Caco-2 (cell line): Measurements from ENCODE around the gene ZNF157. TPM values are rescaled to one million over a fixed set of nuclear protein-coding genes. Genes with fewer than 3 reads are reported as not detected.
A peak's percentile ranks its signal among the peaks of the same experiment; 100 is the strongest.

Experiments used
- BruUV-seq: library from RNA; stranded (reverse); fragments of 400-500 nt; replicated peaks from 2 replicates; lab custom pipeline; 2021; lab: Mats Ljungman, UMichigan
- CTCF ChIA-PET: fragments of 300-600 bp; sonication (Branson Sonifier 250); formaldehyde crosslinking; loops from one replicate; lab custom pipeline; 2022; ENCODE audit warnings: antibody characterized with exemption; lab: Charles Lee
- POLR2A ChIA-PET: fragments of 300-600 bp; sonication (Branson Sonifier 250); formaldehyde crosslinking; loops from one replicate; lab custom pipeline; 2022; ENCODE audit warnings: antibody characterized with exemption; lab: Charles Lee
- DNase-seq, 2 experiments: peaks; one replicate each; pipeline versions ENCODE4 v3.0.0 to v3.0.0-alpha.2; 2020 to 2022
- H3K27me3 ChIP-seq: replicated peaks from 2 replicates; pipeline ENCODE4 v1.6.0; 2011; ENCODE audit warnings: low read length; ENCODE audit not compliant: control insufficient read depth, insufficient read depth
- H3K36me3 ChIP-seq: 2 replicates; pipeline ENCODE4 v1.5.1; 2011; ENCODE audit warnings: low read length; ENCODE audit not compliant: control insufficient read depth, insufficient read depth
- H3K4me1 ChIP-seq: fragments of 250-450 bp; sonication (Bioruptor Pico); 2 replicates; pipeline ENCODE4 v1.5.1; 2020; ENCODE audit warnings: mild to moderate bottlenecking
- H3K4me3 ChIP-seq: 2 replicates; pipeline ENCODE4 v1.5.1; 2011; ENCODE audit warnings: low read depth, mild to moderate bottlenecking, control low read depth, low read length
- H3K9me3 ChIP-seq: fragments of 250-450 bp; sonication (Bioruptor Pico); 2 replicates; pipeline ENCODE4 v1.5.1; 2020; ENCODE audit warnings: mild to moderate bottlenecking, moderate library complexity
- H3K27ac Mint-ChIP-seq: one replicate; pipeline ENCODE4 v1.8.0; 2022; ENCODE audit warnings: mixed read lengths; ENCODE audit not compliant: unreplicated experiment
- H3K27me3 Mint-ChIP-seq: one replicate; pipeline ENCODE4 v1.8.0; 2022; ENCODE audit warnings: mixed read lengths; ENCODE audit not compliant: insufficient read depth, unreplicated experiment
- H3K36me3 Mint-ChIP-seq: one replicate; pipeline ENCODE4 v1.8.0; 2022; ENCODE audit warnings: mild to moderate bottlenecking, mixed read lengths; ENCODE audit not compliant: insufficient read depth, unreplicated experiment
- H3K4me1 Mint-ChIP-seq: one replicate; pipeline ENCODE4 v1.8.0; 2022; ENCODE audit warnings: low read depth, mixed read lengths; ENCODE audit not compliant: unreplicated experiment
- H3K4me3 Mint-ChIP-seq: one replicate; pipeline ENCODE4 v1.8.0; 2022; ENCODE audit warnings: mild to moderate bottlenecking, moderate library complexity, mixed read lengths; ENCODE audit not compliant: unreplicated experiment
- H3K9me3 Mint-ChIP-seq: one replicate; pipeline ENCODE4 v1.8.0; 2022; ENCODE audit warnings: mixed read lengths; ENCODE audit not compliant: unreplicated experiment
- intact Hi-C: fragments of 100-400 bp; cut with micrococcal nuclease; formaldehyde crosslinking; loops from one replicate; pipeline ENCODE4 v1.10.0; 2022; ENCODE audit not compliant: unreplicated experiment
- total RNA-seq: library from RNA; stranded (reverse); gene quantifications from 2 replicates; pipeline ENCODE4 v1.2.3, GENCODE V29; 2022
- TF ChIP-seq, protein P1 (sequence below), 2 experiments: fragments of 200-600 bp in 1 of 2; IDR thresholded peaks; 1 replicate in 1 of 2; 2 replicates in 1 of 2; pipeline versions ENCODE4 v1.5.1 to v1.8.0; 2011 to 2022; ENCODE audit warnings: antibody characterized with exemption in 1 of 2, control low read depth in 1 of 2, inconsistent platforms in 1 of 2, low read depth in 1 of 2, low read length in 1 of 2, mild to moderate bottlenecking in 1 of 2, moderate library complexity in 1 of 2; ENCODE audit not compliant: insufficient read depth in 1 of 2, severe bottlenecking in 1 of 2, unreplicated experiment in 1 of 2

Gene ZNF157
- total RNA-seq, 1 experiment from 2014 or later, result not detected

- ChIA-PET CTCF (interaction anchor here (0.6 to 1.6 kb wide), 4 partner anchors 72 to 328 kb away, joined by 3 to 9 read pairs (median 4); no protein-coding TSS in a partner anchor), POLR2A (no interaction called here)
- H3K36me3 ChIP-seq, result no peaks in the 10 kb centered on the region
- Mint-ChIP-seq H3K36me3 (no peaks in the 10 kb centered on the region), H3K4me1 (no peaks in the 10 kb centered on the region), H3K9me3 (no peaks in the 10 kb centered on the region), H3K4me3 (no peak overlapping the region), H3K27ac (no peak overlapping the region), H3K27me3 (no peaks in the 10 kb centered on the region)
- intact Hi-C loops, result loop anchor here (1.0 to 5.0 kb wide), 3 partner anchors 138 to 191 kb away; partner anchors contain the start of genes CDK16 and UBA1
- no peaks in the 10 kb centered on the region for H3K27me3 ChIP-seq
- H3K4me3 ChIP-seq, result no peak overlapping the region
- no TSS peak for BruUV-seq
- H3K4me1 ChIP-seq, result no peaks in the 10 kb centered on the region
- no peaks in the 10 kb centered on the region for H3K9me3 ChIP-seq
- TF ChIP-seq, protein P1, sequence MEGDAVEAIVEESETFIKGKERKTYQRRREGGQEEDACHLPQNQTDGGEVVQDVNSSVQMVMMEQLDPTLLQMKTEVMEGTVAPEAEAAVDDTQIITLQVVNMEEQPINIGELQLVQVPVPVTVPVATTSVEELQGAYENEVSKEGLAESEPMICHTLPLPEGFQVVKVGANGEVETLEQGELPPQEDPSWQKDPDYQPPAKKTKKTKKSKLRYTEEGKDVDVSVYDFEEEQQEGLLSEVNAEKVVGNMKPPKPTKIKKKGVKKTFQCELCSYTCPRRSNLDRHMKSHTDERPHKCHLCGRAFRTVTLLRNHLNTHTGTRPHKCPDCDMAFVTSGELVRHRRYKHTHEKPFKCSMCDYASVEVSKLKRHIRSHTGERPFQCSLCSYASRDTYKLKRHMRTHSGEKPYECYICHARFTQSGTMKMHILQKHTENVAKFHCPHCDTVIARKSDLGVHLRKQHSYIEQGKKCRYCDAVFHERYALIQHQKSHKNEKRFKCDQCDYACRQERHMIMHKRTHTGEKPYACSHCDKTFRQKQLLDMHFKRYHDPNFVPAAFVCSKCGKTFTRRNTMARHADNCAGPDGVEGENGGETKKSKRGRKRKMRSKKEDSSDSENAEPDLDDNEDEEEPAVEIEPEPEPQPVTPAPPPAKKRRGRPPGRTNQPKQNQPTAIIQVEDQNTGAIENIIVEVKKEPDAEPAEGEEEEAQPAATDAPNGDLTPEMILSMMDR (IDR thresholded peaks at IDR 0.05; ENCODE audit: insufficient read depth in 1 of 2, low read depth in 1 of 2, low read length in 1 of 2, severe bottlenecking in 1 of 2, unreplicated experiment in 1 of 2), result peak; percentile 48 to 56
- peak; percentile 40 to 59 for DNase-seq
Measured at GRCh38 chrX:47384502-47384901, 14.1 kb downstream of the ZNF157 start.

DNA sequence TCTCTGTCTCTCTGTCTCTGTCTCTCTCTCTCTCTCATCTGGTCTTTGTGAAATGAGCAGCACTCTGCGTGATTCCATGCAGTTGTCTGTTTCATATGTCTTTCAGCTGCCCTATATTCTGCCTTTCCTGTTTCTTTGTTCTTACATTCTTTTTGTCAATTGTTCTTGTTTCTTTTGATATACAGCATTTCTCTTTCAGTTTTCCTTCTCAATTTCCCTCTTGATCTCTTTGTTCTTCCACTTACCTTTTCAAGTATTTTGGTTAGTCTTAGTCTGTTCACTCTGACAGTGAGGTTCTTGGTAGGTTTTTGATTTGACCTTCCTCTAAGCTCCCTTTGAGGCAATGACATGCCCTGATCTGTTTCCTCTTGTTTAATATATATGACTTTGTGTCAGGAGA lies 20.4 kb downstream of the ZNF157 start:
- Histone ChIP-seq H3K36me3 (no peaks in the 10 kb centered on the region), H3K4me1 (no peaks in the 10 kb centered on the region), H3K4me3 (no peak overlapping the region), H3K9me3 (no peaks in the 10 kb centered on the region), H3K27me3 (no peaks in the 10 kb centered on the region)
- H3K4me3 Mint-ChIP-seq, result no peak overlapping the region
- TF ChIP-seq, protein P1 (IDR thresholded peaks at IDR 0.05; ENCODE audit: insufficient read depth in 1 of 2, low read depth in 1 of 2, low read length in 1 of 2, severe bottlenecking in 1 of 2, unreplicated experiment in 1 of 2), result no peak
- H3K9me3 Mint-ChIP-seq, result no peaks in the 10 kb centered on the region
- ChIA-PET POLR2A (no interaction called here), CTCF (no interaction called here)
- no peaks in the 10 kb centered on the region for H3K36me3 Mint-ChIP-seq
- H3K27me3 Mint-ChIP-seq, result peaks cover 4% of the 10 kb centered on the region
- no peak overlapping the region for H3K27ac Mint-ChIP-seq
- intact Hi-C loops, result no loop called here
- no peaks in the 10 kb centered on the region for H3K4me1 Mint-ChIP-seq
- DNase-seq, result no peak
- BruUV-seq, result no TSS peak

DNA sequence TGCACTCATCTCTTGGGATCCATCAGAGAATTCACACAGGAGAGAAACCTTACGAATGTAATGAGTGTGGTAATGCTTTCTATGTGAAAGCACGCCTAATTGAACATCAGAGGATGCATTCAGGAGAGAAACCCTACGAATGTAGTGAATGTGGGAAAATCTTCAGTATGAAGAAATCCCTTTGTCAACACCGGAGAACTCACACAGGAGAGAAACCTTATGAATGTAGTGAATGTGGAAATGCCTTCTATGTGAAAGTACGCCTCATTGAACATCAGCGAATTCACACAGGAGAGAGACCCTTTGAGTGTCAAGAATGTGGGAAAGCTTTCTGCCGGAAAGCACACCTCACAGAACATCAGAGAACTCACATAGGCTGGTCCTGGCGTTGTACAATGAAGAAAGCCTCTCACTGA lies 42.8 kb downstream of the ZNF157 start:
- ChIA-PET CTCF (no interaction called here), POLR2A (no interaction called here)
- no TSS peak for BruUV-seq
- Histone ChIP-seq H3K36me3 (no peaks in the 10 kb centered on the region), H3K27me3 (no peaks in the 10 kb centered on the region), H3K4me1 (no peaks in the 10 kb centered on the region), H3K9me3 (no peaks in the 10 kb centered on the region), H3K4me3 (no peak overlapping the region)
- TF ChIP-seq, protein P1 (IDR thresholded peaks at IDR 0.05; ENCODE audit: insufficient read depth in 1 of 2, low read depth in 1 of 2, low read length in 1 of 2, severe bottlenecking in 1 of 2, unreplicated experiment in 1 of 2), result no peak
- no peak overlapping the region for H3K27ac Mint-ChIP-seq
- H3K4me1 Mint-ChIP-seq, result no peaks in the 10 kb centered on the region
- H3K36me3 Mint-ChIP-seq, result no peaks in the 10 kb centered on the region
- intact Hi-C loops, result no loop called here
- DNase-seq, result no peak
- no peaks in the 10 kb centered on the region for H3K9me3 Mint-ChIP-seq
- H3K4me3 Mint-ChIP-seq, result no peak overlapping the region
- no peaks in the 10 kb centered on the region for H3K27me3 Mint-ChIP-seq
